ENCODE data around the gene ZNF324. TPM values are rescaled to one million over a fixed set of nuclear protein-coding genes. Genes with fewer than 3 reads are reported as not detected.

The ZNF324 gene
- total and polyA plus RNA-seq, 9 of the 15 experiments (the other 6 are each of a cell fraction or from before 2014, with no cell fraction given): 0.92 to 16.4 (median 5.3) TPM

DNA sequence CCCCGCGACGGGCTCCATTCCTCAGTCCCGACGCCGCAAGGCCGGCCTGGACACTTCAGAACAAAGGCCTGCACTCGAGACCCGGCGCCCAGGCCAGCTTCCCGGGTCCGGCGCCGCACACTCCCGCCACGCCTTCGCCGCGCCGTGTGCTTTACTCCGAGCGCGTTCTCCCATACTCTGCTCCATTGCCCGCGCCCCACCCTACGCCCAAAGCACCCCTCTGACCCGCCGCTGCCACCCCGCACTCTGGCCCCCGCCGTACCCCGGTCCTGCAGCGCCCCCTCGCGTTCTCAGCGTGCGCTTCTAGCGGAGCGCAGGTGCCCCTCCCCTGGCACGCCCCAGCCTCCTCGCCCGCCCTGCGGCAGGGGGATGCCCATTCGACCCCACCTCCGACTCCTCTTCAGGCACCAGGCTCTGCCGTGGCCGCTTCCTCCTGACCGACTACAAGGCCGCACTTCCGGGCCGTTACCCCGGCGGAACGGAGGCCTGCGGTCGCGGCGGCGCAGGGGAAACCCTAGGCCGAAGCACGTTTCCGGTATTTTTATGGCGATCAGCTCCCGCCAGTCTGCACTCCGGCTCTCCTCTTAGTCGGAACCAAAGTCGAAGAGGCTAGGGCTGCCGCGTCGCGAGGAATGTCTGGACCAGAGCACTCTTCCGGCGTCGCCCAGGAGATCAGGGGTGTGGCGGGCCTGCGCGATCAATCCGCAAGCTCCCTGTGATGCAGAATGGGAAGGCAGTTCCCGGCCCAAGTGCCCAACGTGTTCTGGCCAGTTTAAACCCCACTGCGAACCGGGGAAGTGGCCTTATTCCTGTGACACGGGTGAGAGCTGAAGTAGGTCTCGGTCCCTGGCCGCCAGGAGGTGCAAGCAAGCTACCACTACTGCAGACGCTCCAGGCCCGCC lies 52.7 kb downstream of the ZNF324 start, which contains the start of gene ZBTB45 (continued):
- TF ChIP-seq THRA (IDR thresholded peaks at IDR 0.05) (no peak), CREB1 (IDR thresholded peaks at IDR 0.05) (peak; percentile 73), CREB1 (CRISPR knock-in tag; IDR thresholded peaks at IDR 0.05) (peak; percentile 87), SUPT5H (IDR thresholded peaks at IDR 0.05) (peak; percentile 84), ZC3H4 (CRISPR knock-in tag; IDR thresholded peaks at IDR 0.05; ENCODE audit: borderline replicate concordance) (no peak), PREB (CRISPR knock-in tag; IDR thresholded peaks at IDR 0.05) (no peak), SNIP1 (IDR thresholded peaks at IDR 0.05; ENCODE audit: low read depth) (no peak), PHF20 (IDR thresholded peaks at IDR 0.05; ENCODE audit: partially characterized antibody) (peak; percentile 97), SRSF3 (IDR thresholded peaks at IDR 0.05; ENCODE audit: insufficient read depth, low read length) (no peak), XRCC4 (IDR thresholded peaks at IDR 0.05; ENCODE audit: extremely low read depth, insufficient read depth, insufficient read length) (no peak), ZNF232 (CRISPR knock-in tag; IDR thresholded peaks at IDR 0.05) (peak; percentile 71; the same call in 1 of the 2 replicates), BRF1 (IDR thresholded peaks at IDR 0.05; ENCODE audit: borderline replicate concordance, extremely low read depth, insufficient read length) (no peak), ZNF780A (CRISPR knock-in tag; IDR thresholded peaks at IDR 0.05) (0 out of 2 replicates have a peak, but pooled peaks have one; percentile 65), GTF2A2 (tag; IDR thresholded peaks at IDR 0.05) (peak; percentile 78), HDAC2 (IDR thresholded peaks at IDR 0.05) (peak; percentile 86; the same call in 1 of the 2 replicates)
- TF ChIP-seq, protein P1, sequence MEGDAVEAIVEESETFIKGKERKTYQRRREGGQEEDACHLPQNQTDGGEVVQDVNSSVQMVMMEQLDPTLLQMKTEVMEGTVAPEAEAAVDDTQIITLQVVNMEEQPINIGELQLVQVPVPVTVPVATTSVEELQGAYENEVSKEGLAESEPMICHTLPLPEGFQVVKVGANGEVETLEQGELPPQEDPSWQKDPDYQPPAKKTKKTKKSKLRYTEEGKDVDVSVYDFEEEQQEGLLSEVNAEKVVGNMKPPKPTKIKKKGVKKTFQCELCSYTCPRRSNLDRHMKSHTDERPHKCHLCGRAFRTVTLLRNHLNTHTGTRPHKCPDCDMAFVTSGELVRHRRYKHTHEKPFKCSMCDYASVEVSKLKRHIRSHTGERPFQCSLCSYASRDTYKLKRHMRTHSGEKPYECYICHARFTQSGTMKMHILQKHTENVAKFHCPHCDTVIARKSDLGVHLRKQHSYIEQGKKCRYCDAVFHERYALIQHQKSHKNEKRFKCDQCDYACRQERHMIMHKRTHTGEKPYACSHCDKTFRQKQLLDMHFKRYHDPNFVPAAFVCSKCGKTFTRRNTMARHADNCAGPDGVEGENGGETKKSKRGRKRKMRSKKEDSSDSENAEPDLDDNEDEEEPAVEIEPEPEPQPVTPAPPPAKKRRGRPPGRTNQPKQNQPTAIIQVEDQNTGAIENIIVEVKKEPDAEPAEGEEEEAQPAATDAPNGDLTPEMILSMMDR (IDR thresholded peaks at IDR 0.05 in 2 of 3, conservative IDR thresholded peaks at IDR 0.05 in 1 of 3; ENCODE audit: insufficient read depth in 2 of 3, low read depth in 1 of 3, low read length in 3 of 3): peak; percentile 77 to 86 (median 82)

All from K562 (cell line).